GM21447 (cell line): ENCODE results near the gene AIRE.

Experiments
- ATAC-seq: cut with Tn5 transposase; IDR thresholded peaks from one replicate; pipeline ENCODE4 v1.9.1; 2021; ENCODE audit not compliant: unreplicated experiment

The AIRE gene

GRCh38 chr21:44303490-44303981, 17.9 kb downstream of the AIRE start:
- no peak for ATAC-seq

GRCh38 chr21:44304011-44304616, 18.4 kb downstream of the AIRE start:
- ATAC-seq, result no peak

GRCh38 chr21:44304877-44305293, 19.2 kb downstream of the AIRE start:
- ATAC-seq, result no peak

- ATAC-seq, result no peak
These were observed 20.0 kb downstream of the AIRE start for GRCh38 chr21:44305691-44306090.

- ATAC-seq, result no peak
These were observed 21.4 kb downstream of the AIRE start for GRCh38 chr21:44306936-44307704.

GRCh38 chr21:44310628-44311507, 25.2 kb downstream of the AIRE start:
- no peak for ATAC-seq

GRCh38 chr21:44312089-44312488, 26.4 kb downstream of the AIRE start:
- no peak for ATAC-seq

- ATAC-seq, result no peak
These were observed 27.0 kb downstream of the AIRE start for GRCh38 chr21:44312716-44313115.

GRCh38 chr21:44313451-44313850, 27.8 kb downstream of the AIRE start:
- no peak for ATAC-seq

GRCh38 chr21:44314128-44314527, 28.5 kb downstream of the AIRE start:
- no peak for ATAC-seq

- ATAC-seq, result no peak
These were observed 28.9 kb downstream of the AIRE start for GRCh38 chr21:44314561-44314960.

- ATAC-seq, result no peak
These were observed 30.1 kb downstream of the AIRE start for GRCh38 chr21:44315691-44316203.

- no peak for ATAC-seq
These were observed 30.7 kb downstream of the AIRE start for GRCh38 chr21:44316277-44316900.

- no peak for ATAC-seq
These were observed 31.6 kb downstream of the AIRE start for GRCh38 chr21:44317241-44317782.

- ATAC-seq, result no peak
These were observed 32.2 kb downstream of the AIRE start for GRCh38 chr21:44317871-44318270.

- no peak for ATAC-seq
These were observed 33.0 kb downstream of the AIRE start for GRCh38 chr21:44318489-44319285.

- no peak for ATAC-seq
These were observed 33.9 kb downstream of the AIRE start for GRCh38 chr21:44319407-44320065.

GRCh38 chr21:44320847-44321246, 35.2 kb downstream of the AIRE start:
- ATAC-seq, result no peak

GRCh38 chr21:44321846-44322450, 36.3 kb downstream of the AIRE start:
- no peak for ATAC-seq
